ENCODE data around the gene PHETA2. TPM values are rescaled to one million over a fixed set of nuclear protein-coding genes. Genes with fewer than 3 reads are reported as not detected.

The PHETA2 gene
- total and polyA plus RNA-seq, 2 of the 4 experiments (the other 2 are of a cell fraction): 6.5 to 10.0 TPM

DNA sequence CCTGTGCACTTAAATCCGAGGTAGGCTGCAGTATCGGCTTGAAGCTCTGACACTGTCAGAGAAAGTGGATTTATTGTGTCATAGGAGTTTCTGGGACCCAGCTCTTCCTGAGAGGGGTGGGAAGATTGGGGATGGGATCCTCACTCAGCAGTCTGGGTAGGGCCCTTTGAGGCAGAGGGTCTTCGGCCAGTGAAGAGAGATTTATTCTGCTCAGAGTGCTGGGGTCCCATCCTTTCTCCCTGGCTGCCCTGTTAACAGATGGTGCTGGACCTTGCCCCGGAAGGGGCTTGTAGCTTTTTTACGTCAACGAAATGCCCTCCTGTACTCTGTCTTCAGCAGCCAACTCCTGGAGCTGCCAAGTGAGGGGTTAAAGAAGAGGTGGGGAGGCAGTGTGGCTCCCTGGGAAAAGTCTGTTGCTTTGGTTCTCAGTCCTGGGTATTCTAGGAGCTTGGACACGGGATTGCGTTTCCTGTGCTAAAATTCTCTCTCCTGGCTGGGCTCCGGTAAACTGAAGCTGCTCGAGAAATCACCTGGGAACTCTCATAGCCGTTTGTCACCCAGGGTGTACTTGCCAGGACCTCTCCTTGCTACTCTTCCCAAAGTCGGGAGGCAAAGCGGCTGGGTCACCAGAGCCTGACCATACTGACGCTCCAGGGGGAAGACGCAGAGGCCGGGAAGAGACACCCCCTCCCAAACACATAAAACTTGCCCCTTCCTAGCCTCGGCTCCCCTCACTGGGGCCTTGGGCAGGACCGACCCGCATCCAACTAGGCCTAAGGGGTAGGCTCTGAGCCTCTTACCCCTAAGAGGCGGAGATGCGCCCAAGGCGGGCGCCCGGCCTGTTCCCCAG lies 4.6 kb downstream of the PHETA2 start:
- 58% methylated on average over 9 of the region's 24 CpGs; no CpG with 5 or more reads in 1 of the 2 experiments for WGBS, 2 experiments (ENCODE audit: extremely low coverage in 2 of 2, insufficient read length in 1 of 2)
- DNase-seq (no peak), ATAC-seq (ENCODE audit: low read depth) (peak; percentile 1)
- H4K20me1 ChIP-seq (ENCODE audit: insufficient read depth, low read length): no peaks in the 10 kb centered on the region
- peak overlapping the region; percentile 77 for H4K5ac ChIP-seq (ENCODE audit: low read depth, low read length)
- dilution Hi-C loops (cut with HindIII; ENCODE audit: low sequenced_read_pairs, unreplicated experiment) (no loop called here), intact Hi-C loops (cut with micrococcal nuclease) (loop anchor here (2.0 kb wide), 1 partner anchor 112 kb away; no protein-coding TSS in a partner anchor), in situ Hi-C loops (cut with MboI; ENCODE audit: low sequenced_read_pairs) (no loop called here)
- H3K27ac ChIP-seq (ENCODE audit: insufficient read depth, low read length): peak overlapping the region; percentile 74
- H3K4ac ChIP-seq (ENCODE audit: low read depth, low read length): peak overlapping the region; percentile 86
- H2BK120ac ChIP-seq (ENCODE audit: low read depth, low read length): peak overlapping the region; percentile 47
- H2AFZ ChIP-seq (replicated peaks; ENCODE audit: low read length, poor library complexity): peak overlapping the region; percentile 98
- H2AK9ac ChIP-seq (replicated peaks; ENCODE audit: low read depth, low read length, poor library complexity): peak overlapping the region; percentile 98
- peak overlapping the region; percentile 59 for H3K4me3 ChIP-seq (ENCODE audit: insufficient read depth, low read depth, low read length)
- no TSS peak for BruUV-seq (replicated peaks)
- peak overlapping the region; percentile 97 to 99 for H4K8ac ChIP-seq (ENCODE audit: low read depth in 2 of 2, low read length in 2 of 2)
- peak overlapping the region; percentile 92 for H3K14ac ChIP-seq (replicated peaks; ENCODE audit: low read depth, low read length)
- ChIA-PET POLR2A (ENCODE audit: unreplicated experiment) (interaction anchor here (0.6 kb wide), 1 partner anchor 481 kb away, joined by 3 read pairs; no protein-coding TSS in a partner anchor), CTCF (no interaction called here)
- peak overlapping the region; percentile 92 for H2AK5ac ChIP-seq (ENCODE audit: low read depth, low read length)
- H3K9me3 ChIP-seq (ENCODE audit: control insufficient read depth, insufficient read depth, low read length): no peaks in the 10 kb centered on the region
- peak overlapping the region; percentile 81 for H3K23ac ChIP-seq (ENCODE audit: low read depth, low read length)
- peaks cover 13% of the 10 kb centered on the region for H3K4me1 ChIP-seq (ENCODE audit: control insufficient read depth, insufficient read depth, low read length)
- H3K4me2 ChIP-seq (ENCODE audit: low read depth, low read length): peak overlapping the region; percentile 63
- H3K9me1 ChIP-seq (ENCODE audit: insufficient read depth, low read length): peaks cover 19% of the 10 kb centered on the region; the same call in 1 of the 2 replicates
- no peaks in the 10 kb centered on the region for H3K27me3 ChIP-seq (ENCODE audit: control insufficient read depth, insufficient read depth, low read length)
- H4K91ac ChIP-seq (ENCODE audit: insufficient read depth, low read depth, low read length): peak overlapping the region; percentile 85
- peak overlapping the region; percentile 9; the same call in 1 of the 3 replicates for H2BK15ac ChIP-seq (ENCODE audit: low read depth, low read length)
- peak overlapping the region; percentile 86 for H3K56ac ChIP-seq (ENCODE audit: extremely low read depth, insufficient read depth, low read length)
- no peak overlapping the region for H2BK20ac ChIP-seq (ENCODE audit: low read depth, low read length)
- H2BK5ac ChIP-seq (ENCODE audit: low read depth, low read length, poor library complexity, severe bottlenecking): peak overlapping the region; percentile 47
- TF ChIP-seq MAFK (IDR thresholded peaks at IDR 0.05; ENCODE audit: low read depth, low read length) (no peak), MXI1 (IDR thresholded peaks at IDR 0.05; ENCODE audit: borderline replicate concordance, low read depth, low read length) (no peak)
- peaks cover 27 to 58% of the 10 kb centered on the region in 2 experiments for H3K79me1 ChIP-seq (ENCODE audit: low read depth in 1 of 2, low read length in 2 of 2)
- H3K36me3 ChIP-seq (ENCODE audit: control insufficient read depth, insufficient read depth, low read length): peaks cover 11% of the 10 kb centered on the region
- H3K9ac ChIP-seq (ENCODE audit: low read depth, low read length): peak overlapping the region; percentile 72
- peak overlapping the region; percentile 26; the same call in 1 of the 2 replicates for H3K18ac ChIP-seq (ENCODE audit: low read depth, low read length)

Measured in IMR-90 (cell line).